Activated CD4-positive, alpha-beta T cell treated with anti-CD3 and anti-CD28 coated beads, Interleukin-2, amount 50 U/mL, for 1 hour (primary cell): ENCODE data around the gene EEPD1.
"Not testable (repeated sequence)": the region's sequence is repeated elsewhere in the genome, so short reads cannot be mapped to it uniquely, and the experiment has no call there.

Experiments used
- DNase-seq: peaks from one replicate; pipeline ENCODE4 v3.0.0-alpha.2; 2020

The EEPD1 gene

GRCh38 chr7:36129048-36129534 is 24.0 kb upstream of the EEPD1 start:
- no peak for DNase-seq

DNA sequence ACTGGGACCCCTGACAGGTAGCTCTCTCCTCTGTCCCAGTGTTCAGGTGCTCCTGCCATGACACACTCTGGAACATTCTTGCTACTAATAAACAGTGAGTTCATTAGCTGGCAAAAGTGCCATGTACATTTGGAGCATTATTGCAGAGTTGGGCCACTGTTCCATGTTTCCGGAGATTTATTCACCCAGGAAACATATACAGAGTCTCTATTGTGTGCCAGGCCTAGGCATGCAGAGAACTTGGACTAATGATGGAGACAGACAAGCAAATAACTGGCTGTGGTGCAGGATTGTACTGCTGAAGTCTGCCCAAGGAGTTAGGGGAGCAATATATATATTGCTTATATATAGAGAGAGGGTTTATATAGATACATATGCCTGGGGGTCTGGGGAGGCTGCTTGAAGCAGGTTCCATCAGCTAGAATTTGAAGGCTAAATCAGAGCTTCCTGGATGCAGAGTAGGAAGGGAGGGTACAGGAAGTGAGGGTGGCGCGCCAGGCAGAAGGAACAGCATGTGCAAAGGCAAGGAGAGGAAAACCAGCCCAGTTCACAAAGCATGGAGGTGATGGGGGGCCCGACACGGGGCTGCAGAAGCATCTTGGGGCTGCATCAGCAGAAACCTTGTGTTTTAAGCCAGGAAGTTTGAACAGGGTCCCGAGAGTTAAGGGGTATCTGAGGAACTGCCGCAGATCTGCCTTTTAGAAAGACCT is 22.7 kb upstream of the EEPD1 start:
- no peak for DNase-seq

DNA sequence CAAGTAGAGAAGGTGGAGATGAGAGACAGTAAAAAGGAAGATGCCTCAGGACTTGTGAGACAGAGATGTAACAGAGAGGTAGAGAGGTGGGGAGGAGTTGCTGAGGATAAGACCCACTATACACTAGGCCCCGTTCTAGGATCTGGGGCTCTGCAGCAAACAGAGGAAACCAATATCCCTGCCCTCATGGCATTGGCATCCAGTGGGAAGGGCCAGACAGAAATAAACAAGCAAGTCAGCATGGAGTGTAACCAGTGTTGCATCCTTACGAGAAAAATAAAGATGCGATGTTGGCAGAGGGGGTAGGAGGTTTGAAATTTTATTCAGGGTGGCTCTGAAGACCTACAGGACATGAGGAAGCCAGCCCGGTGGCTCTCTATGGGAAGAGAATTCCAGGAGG is 22.0 kb upstream of the EEPD1 start:
- no peak for DNase-seq

GRCh38 chr7:36131499-36131898 is 21.6 kb upstream of the EEPD1 start:
- no peak for DNase-seq

DNA sequence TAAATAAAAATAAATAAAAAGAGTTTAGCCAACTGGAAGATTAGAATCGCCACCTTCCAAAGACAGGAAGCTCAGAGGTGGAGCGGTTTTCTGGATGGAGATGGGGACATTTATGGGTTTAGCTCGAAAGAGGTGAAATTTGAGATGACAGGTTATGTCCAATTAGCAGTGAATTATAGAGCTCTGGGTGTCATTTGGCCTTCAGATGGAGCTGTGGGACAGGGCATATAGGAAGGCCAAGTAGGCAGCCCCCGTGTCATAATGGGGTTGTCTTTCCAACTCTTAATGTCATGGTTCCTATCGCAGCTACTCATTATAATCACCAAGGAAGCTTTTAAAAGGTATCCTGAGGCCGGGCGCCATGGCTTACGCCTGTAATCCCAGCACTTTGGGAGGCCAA is 21.0 kb upstream of the EEPD1 start:
- no peak for DNase-seq

- DNase-seq, result no peak
Observed at GRCh38 chr7:36135700-36136099, 17.4 kb upstream of the EEPD1 start.

DNA sequence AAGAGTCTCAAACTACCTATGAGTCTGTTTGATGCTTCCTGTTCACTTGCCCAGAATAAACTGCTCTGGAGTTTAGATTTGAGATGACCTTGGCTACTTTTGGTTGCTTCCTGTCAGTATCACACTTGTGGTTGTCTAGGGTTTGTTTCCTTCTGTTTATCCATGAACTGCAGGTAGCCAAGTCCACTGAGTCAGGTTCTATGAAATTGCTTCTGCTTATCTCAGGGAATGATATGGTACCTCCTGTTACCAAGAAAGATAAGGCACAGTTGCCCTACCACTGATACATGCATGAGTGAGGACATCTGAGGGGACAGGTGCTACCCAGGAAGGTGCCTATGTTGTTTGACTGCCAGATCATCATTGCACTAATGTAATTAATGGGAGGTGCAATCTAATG is 15.8 kb upstream of the EEPD1 start:
- DNase-seq, result no peak

DNA sequence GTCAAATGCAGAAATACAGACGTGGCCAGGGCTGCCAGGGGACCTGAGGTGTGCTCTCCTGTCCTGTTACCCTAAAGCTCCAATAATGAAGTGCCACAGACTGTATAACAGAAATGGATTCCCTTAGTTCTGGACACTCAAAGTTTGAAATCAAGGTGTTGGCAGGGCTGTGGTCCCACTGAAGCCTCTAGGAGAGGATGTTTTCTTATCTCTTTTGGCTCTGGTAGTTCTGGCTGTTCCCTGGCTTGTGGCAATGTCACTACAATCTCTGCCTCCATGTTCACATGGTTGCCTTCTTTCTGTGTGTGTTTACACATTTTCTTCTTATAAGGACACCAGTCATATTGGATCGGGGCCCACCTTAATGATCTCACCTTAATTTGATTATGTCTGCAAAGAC is 15.3 kb upstream of the EEPD1 start:
- no peak for DNase-seq

- DNase-seq, result no peak
Observed at GRCh38 chr7:36138209-36138608, 14.8 kb upstream of the EEPD1 start.

DNA sequence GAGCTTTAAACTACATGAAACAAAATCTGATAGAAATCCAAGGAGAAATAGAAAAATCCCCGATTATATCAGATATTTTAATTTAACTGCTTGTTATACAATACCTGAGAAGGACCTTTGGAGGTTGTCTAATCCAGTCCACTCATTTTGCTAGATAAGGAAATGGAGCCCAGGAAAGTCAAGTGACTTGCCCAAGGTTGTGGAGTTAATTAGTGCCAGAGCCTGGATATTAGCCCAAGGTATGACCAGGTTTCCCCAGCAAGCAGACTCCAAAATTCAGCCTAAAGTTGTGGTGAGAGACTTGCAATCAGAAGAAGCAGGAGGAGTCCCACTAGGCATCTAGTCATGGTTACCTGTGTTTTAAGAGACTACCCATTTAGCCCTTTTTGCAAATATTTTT is 11.7 kb upstream of the EEPD1 start:
- no peak for DNase-seq

- no peak for DNase-seq
Observed at GRCh38 chr7:36141850-36142249, 11.2 kb upstream of the EEPD1 start.

DNA sequence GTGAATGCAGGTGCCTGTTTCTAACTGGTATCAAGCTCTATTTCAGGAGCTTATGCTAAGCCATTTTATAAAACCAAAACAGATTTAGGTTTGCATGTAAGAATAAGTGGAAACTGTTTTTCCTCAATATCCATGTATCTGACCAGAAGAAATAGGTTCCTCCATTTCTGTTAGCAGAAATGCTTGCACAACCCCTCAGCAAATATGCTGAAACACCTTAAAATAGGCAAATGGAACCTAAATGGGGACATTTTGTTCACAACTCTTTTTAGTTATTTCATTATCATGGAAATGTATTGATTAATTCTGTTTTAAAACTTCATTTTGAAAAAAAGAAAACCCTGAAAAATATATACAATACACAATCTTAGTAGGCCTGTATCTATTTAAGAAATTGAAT is 8.9 kb upstream of the EEPD1 start:
- no peak for DNase-seq

DNA sequence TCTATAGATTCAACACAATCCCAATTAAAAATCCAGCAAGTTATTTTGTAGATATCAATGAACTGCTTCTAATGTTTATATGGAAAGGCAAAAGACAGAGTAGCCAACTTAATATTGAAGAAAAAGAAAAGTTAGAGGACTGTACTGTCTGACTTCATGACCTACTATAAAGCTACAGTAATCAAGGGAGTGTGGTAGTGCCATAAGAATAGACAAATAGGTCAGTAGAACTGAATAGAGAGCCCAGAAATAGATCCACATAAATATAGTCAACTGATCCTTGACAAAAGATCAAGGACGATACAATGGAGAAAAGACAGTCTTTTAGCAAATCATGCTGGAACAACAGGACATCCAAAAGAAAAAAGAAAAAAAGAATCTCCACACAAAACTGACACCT is 7.4 kb upstream of the EEPD1 start:
- no peak for DNase-seq

- no peak for DNase-seq
Observed at GRCh38 chr7:36147361-36147760, 5.7 kb upstream of the EEPD1 start.

DNA sequence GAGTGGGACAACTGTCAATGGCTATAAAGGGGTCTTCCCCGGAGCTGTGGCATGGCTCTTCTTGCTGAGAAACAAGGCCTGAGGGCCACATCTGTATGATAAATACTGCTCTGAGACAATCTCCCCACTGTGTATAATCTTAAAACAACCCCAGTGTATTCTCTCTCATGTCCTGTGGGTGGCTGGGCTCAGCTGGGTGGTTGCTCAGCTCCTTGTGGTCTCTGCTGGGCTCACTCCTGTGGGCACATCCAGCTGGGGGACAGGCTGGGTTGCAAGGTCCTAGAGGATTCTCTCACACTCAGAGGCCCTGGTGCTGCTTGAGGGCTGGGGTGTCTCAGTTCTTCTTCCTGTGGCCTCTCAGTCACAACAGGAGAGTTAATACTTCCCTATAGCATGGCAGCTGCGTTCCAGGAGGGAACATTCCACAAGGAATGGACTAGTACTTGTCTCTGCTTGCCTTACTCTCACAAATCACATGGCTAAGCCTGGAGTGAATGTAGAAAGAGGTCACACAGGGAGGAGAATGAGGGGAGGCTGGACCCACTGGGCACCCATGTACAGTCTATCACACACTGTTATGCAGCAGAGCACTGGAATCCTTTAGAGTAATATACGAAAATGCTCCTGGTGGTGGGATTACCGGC is 4.5 kb upstream of the EEPD1 start:
- DNase-seq, result no peak

DNA sequence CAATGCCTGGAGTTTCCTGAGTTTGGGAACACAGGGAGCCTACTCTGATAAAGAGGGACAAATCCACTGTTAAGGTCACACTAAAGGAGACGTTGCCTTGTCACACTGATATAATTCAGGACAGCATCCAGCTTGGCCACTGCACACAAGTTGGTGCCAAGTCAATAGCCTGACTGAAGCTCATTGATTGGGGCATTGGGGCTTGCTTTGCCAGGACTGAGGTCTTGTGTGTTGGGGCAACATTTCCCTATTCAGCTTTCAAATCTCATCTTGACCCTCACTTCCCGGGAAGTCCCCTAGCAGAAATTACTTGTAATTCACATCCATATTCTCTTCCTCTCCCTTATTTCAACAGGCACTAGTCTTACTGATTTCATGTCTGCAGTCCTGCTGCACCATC is 3.8 kb upstream of the EEPD1 start:
- not testable (repeated sequence) for DNase-seq

GRCh38 chr7:36149694-36150452 is 3.2 kb upstream of the EEPD1 start:
- no peak for DNase-seq

GRCh38 chr7:36151921-36152755 is 916 bp upstream of the EEPD1 start:
- no peak for DNase-seq

- DNase-seq, result peak; percentile 12
Observed at GRCh38 chr7:36153571-36154097, 580 bp downstream of the EEPD1 start.

DNA sequence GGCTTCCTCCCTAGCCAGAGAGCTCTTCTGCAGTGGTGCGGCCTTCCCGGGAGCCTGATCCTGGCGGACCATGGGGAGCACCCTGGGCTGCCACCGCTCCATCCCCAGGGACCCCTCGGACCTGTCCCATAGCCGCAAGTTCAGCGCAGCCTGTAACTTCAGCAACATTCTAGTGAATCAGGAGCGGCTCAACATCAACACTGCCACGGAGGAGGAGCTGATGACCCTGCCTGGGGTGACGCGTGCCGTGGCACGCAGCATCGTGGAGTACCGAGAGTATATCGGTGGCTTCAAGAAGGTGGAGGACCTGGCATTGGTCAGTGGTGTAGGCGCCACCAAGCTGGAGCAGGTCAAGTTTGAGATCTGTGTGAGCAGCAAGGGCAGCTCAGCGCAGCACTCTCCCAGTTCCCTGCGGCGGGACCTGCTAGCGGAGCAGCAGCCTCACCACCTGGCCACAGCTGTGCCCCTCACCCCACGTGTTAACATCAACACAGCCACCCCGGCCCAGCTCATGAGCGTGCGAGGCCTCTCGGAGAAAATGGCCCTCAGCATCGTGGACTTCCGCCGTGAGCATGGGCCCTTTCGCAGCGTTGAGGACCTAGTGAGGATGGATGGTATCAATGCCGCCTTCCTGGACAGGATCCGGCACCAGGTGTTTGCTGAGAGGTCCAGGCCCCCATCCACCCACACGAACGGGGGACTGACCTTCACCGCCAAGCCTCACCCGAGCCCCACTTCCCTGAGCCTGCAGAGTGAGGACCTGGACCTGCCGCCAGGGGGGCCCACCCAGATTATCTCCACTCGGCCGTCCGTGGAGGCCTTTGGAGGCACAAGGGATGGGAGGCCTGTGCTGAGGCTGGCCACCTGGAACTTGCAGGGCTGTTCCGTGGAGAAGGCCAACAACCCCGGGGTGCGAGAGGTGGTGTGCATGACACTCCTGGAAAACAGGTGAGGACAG is 1.5 kb downstream of the EEPD1 start:
- no peak for DNase-seq

DNA sequence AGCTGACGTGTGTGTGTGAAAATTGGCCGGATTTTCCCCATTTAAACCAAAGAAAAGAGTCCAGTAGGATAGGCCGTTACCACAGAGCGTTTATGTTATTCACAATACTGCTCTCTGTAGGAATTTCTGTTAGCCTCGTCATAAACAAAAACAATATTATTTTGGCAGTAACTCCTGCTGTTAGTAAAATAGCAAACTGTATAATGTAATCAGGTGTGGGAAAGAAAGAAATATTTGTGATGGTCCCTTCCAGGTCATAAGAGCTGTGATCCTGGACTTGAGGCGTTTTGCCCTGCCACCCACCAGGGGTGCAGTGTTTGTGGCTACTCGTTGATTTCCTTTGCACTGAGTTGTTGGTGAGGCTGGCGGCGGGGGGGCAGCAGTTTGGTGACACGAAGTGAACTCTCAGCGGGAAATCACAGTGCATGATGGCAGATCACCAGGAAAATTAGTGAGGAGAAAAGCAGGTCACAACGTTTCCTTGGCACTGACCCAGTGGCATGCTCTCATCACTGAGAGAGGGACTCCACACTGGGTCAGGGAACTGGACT is 2.8 kb downstream of the EEPD1 start:
- DNase-seq, result no peak
